HepG2 (cell line): Measurements from ENCODE around the gene EIF4G3. TPM values are rescaled to one million over a fixed set of nuclear protein-coding genes. Genes with fewer than 3 reads are reported as not detected.

ENCODE experiments used
- ATAC-seq: fragments of 200-7000 bp; cut with Tn5 transposase; 3 replicates; pipeline ENCODE4 v1.9.1; 2020; ENCODE audit warnings: mild to moderate bottlenecking, moderate library complexity
- BruUV-seq: library from RNA; stranded (reverse); fragments of 400-500 nt; replicated peaks from 2 replicates; lab custom pipeline; 2021; lab: Mats Ljungman, UMichigan
- CTCF ChIA-PET: fragments of 300-600 bp; formaldehyde crosslinking; extraction: SDS; loops from one replicate; lab custom pipeline; 2021; ENCODE audit warnings: low total read pairs, inconsistent platforms, low intra/inter-chr PET ratio; lab: Yijun Ruan, JAX
- POLR2A ChIA-PET: fragments of 350-600 bp; sonication (Branson Sonifier 250); formaldehyde crosslinking; loops from one replicate; lab custom pipeline; 2020; ENCODE audit warnings: antibody characterized with exemption, inconsistent platforms; lab: Yijun Ruan, JAX
- DNase-seq: peaks from one replicate; pipeline ENCODE4 v3.0.0-alpha.2; 2015; ENCODE audit warnings: low spot score
- FAIRE-seq: peaks from 3 replicates; lab custom pipeline; 2011; peaks lifted over from hg19 to GRCh38; lab: Jason Lieb, UNC
- H2AFZ ChIP-seq: one replicate; pipeline ENCODE4 v1.6.1; 2011; ENCODE audit warnings: low read length, inconsistent platforms
- H3K27ac ChIP-seq: fragments of 300-600 bp; 3 replicates; pipeline ENCODE4 v1.8.0; 2011; ENCODE audit warnings: mixed run types, mild to moderate bottlenecking, mixed read lengths, low read length, inconsistent platforms; ENCODE audit not compliant: insufficient read depth; ENCODE audit errors: extremely low read length
- H3K27me3 ChIP-seq, 2 experiments: fragments of 200-600 bp in 1 of 2; 2 replicates in 1 of 2; 3 replicates in 1 of 2; pipeline versions ENCODE4 v1.6.0 to v1.8.0; 2011; ENCODE audit warnings: low read length in 2 of 2, mild to moderate bottlenecking in 2 of 2, moderate library complexity in 2 of 2, inconsistent platforms in 1 of 2; ENCODE audit not compliant: insufficient read depth in 2 of 2, control insufficient read depth in 1 of 2
- H3K36me3 ChIP-seq, 2 experiments: fragments of 200-600 bp in 1 of 2; replicated peaks in 1 of 2; 2 replicates in 1 of 2; 3 replicates in 1 of 2; pipeline versions ENCODE4 v1.5.1 to v1.8.0; 2011; ENCODE audit warnings: low read length in 2 of 2, inconsistent platforms in 1 of 2; ENCODE audit not compliant: insufficient read depth in 2 of 2, control insufficient read depth in 1 of 2
- H3K4me1 ChIP-seq: 2 replicates; pipeline ENCODE4 v1.5.1; 2012; ENCODE audit warnings: low read length, inconsistent platforms; ENCODE audit not compliant: insufficient read depth
- H3K4me2 ChIP-seq: 2 replicates; pipeline ENCODE4 v1.6.0; 2011; ENCODE audit warnings: low read depth, low read length, inconsistent platforms
- H3K4me3 ChIP-seq, 3 experiments: fragments of 200-600 bp in 1 of 3; sonication (generic), shearing (Covaris generic) in 1 of 3; replicated peaks in 1 of 3; 2 replicates each; pipeline ENCODE4 v1.5.1; 2011 to 2016; ENCODE audit warnings: low read length in 3 of 3, inconsistent platforms in 2 of 3, low read depth in 2 of 3, mild to moderate bottlenecking in 2 of 3, control low read depth in 1 of 3, mixed read lengths in 1 of 3; ENCODE audit not compliant: insufficient read depth in 1 of 3
- H3K79me2 ChIP-seq: one replicate; pipeline ENCODE4 v1.6.1; 2011; ENCODE audit warnings: low read length, inconsistent platforms; ENCODE audit not compliant: insufficient read depth
- H3K9ac ChIP-seq: 2 replicates; pipeline ENCODE4 v1.6.0; 2011; ENCODE audit warnings: mild to moderate bottlenecking, low read depth, low read length, inconsistent platforms; ENCODE audit not compliant: insufficient read depth
- H3K9me3 ChIP-seq: 2 replicates; pipeline ENCODE4 v1.5.1; 2012; ENCODE audit warnings: mild to moderate bottlenecking, low read length
- H4K20me1 ChIP-seq: 2 replicates; pipeline ENCODE4 v1.6.0; 2011; ENCODE audit warnings: inconsistent platforms, mild to moderate bottlenecking, low read length, moderate library complexity; ENCODE audit not compliant: insufficient read depth
- BHLHE40 ChIP-seq: IDR thresholded peaks from 2 replicates; pipeline ENCODE4 v1.6.1; 2011; ENCODE audit warnings: low read length, improper control_type of control experiment
- CBX1 ChIP-seq: IDR thresholded peaks from one replicate; pipeline ENCODE4 v1.6.1; 2016; ENCODE audit warnings: antibody characterized with exemption, low read depth
- ZNF138 ChIP-seq: sonication (generic); formaldehyde crosslinking; IDR thresholded peaks from 2 replicates; pipeline ENCODE4 v1.5.0; 2020; ENCODE audit warnings: mild to moderate bottlenecking, low read depth, missing genetic modification reagents
- ZNF607 ChIP-seq: sonication (generic); formaldehyde crosslinking; IDR thresholded peaks from 2 replicates; pipeline ENCODE4 v1.5.1; 2020; ENCODE audit warnings: missing genetic modification reagents, mild to moderate bottlenecking, borderline replicate concordance
- WGBS: methylation state at CpG from one replicate; pipeline ENCODE4 v1.1.6; 2017; ENCODE audit warnings: low lambda C conversion rate; 5-methylcytosine and 5-hydroxymethylcytosine counted together
- in situ Hi-C: cut with HindIII; loops from 2 replicates; pipeline ENCODE4 v1.10.0; 2017; ENCODE audit warnings: low pct_unique_long_range_greater_than_20kb; ENCODE audit not compliant: extremely low pct_ligation_motif_present
- intact Hi-C: fragments of 100-400 bp; cut with micrococcal nuclease; formaldehyde crosslinking; loops from one replicate; pipeline ENCODE4 v1.10.0; 2022; ENCODE audit not compliant: unreplicated experiment
- polyA plus RNA-seq, 8 experiments: library from polyadenylated mRNA; depleted of rRNA in 3 of 8; stranded (reverse) in 7 of 8; unstranded in 1 of 8; fragments of >200 nt; fragmentation: Illumina TruSeq in 4 of 8; extraction: Trizol in 4 of 8; gene quantifications; 2 replicates each; pipeline versions ENCODE4 v1.2.1 to v1.2.3, GENCODE V29; 2011 to 2016; ENCODE audit warnings: low read depth in 4 of 8, missing spikeins in 1 of 8, mixed read lengths in 1 of 8; ENCODE audit not compliant: insufficient read depth in 1 of 8
- total RNA-seq, 5 experiments: library from RNA; depleted of rRNA; stranded (reverse); fragments of >200 nt; fragmentation: Illumina TruSeq; extraction: Trizol; gene quantifications; 2 replicates each; pipeline ENCODE4 v1.2.3, GENCODE V29; 2016; ENCODE audit warnings: low read depth in 1 of 5
- TF ChIP-seq, protein P1 (sequence below): IDR thresholded peaks from 2 replicates; pipeline ENCODE4 v1.6.1; 2018; ENCODE audit warnings: missing genetic modification reagents, mild to moderate bottlenecking, missing compliant biosample characterization
- TF ChIP-seq, protein P2 (sequence below): sonication (generic); formaldehyde crosslinking; IDR thresholded peaks from 2 replicates; pipeline ENCODE4 v1.5.1; 2020; ENCODE audit warnings: mild to moderate bottlenecking, missing genetic modification reagents, moderate library complexity
- TF ChIP-seq, protein P3 (sequence below): sonication (generic); formaldehyde crosslinking; IDR thresholded peaks from 2 replicates; pipeline ENCODE4 v1.8.1; 2023; ENCODE audit warnings: mild to moderate bottlenecking, missing genetic modification reagents
- TF ChIP-seq, protein P4 (sequence below), 2 experiments: fragments of 450-650 bp in 1 of 2; sonication (generic) in 1 of 2; formaldehyde crosslinking; IDR thresholded peaks; 2 replicates each; pipeline versions ENCODE4 v1.5.0 to v1.8.0; 2020 to 2022; ENCODE audit warnings: mild to moderate bottlenecking in 1 of 2, missing genetic modification reagents in 1 of 2

EIF4G3 gene
- total and polyA plus RNA-seq, 2 of the 13 experiments (the other 11 are each of a cell fraction or from before 2014, with no cell fraction given) = 22.2 to 27.6 TPM

DNA sequence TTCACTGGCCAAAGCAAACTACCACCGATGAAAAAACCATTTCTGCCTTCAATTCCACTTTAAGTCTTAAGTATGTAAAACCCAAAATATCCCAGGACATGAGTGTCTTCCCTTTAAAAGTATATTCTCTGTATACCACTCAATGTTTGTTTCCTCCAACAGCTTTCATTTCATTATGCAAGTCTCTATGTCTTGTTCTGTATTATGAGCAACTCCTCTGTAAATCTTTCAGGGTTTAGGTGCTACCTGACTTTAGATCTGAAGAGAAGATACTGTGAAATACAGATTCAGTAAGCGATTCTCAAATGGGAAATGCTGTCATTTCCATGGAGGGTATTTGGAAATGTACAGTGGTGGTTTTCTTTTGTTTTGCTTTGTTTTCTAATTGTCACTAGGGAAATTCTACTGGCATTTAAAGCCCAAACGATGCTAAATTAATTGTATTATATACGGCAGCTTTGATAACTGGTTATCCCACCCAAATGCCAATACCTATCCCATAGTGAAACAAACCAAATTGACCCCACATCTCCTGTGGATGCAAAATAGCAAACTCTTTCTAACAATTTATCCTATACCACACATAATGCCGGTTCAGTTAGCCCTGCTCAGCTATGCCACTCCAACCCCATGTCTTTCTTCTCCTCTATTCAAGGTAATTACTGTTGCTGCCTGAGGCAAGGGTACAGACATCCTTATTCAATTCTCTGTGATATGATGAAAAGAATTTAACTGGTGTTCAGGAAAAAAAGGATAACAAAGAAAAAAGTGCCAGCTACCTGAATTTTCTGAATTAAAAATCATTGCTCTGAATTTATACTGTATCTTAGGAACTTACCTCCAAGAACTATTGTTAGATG is 182.8 kb downstream of the EIF4G3 start (continued):
- TF ChIP-seq, protein P1, sequence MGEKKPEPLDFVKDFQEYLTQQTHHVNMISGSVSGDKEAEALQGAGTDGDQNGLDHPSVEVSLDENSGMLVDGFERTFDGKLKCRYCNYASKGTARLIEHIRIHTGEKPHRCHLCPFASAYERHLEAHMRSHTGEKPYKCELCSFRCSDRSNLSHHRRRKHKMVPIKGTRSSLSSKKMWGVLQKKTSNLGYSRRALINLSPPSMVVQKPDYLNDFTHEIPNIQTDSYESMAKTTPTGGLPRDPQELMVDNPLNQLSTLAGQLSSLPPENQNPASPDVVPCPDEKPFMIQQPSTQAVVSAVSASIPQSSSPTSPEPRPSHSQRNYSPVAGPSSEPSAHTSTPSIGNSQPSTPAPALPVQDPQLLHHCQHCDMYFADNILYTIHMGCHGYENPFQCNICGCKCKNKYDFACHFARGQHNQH (CRISPR knock-in tag) = no peak
- no peak for TF ChIP-seq CBX1
- TF ChIP-seq ZNF138 (CRISPR knock-in tag) = no peak

DNA sequence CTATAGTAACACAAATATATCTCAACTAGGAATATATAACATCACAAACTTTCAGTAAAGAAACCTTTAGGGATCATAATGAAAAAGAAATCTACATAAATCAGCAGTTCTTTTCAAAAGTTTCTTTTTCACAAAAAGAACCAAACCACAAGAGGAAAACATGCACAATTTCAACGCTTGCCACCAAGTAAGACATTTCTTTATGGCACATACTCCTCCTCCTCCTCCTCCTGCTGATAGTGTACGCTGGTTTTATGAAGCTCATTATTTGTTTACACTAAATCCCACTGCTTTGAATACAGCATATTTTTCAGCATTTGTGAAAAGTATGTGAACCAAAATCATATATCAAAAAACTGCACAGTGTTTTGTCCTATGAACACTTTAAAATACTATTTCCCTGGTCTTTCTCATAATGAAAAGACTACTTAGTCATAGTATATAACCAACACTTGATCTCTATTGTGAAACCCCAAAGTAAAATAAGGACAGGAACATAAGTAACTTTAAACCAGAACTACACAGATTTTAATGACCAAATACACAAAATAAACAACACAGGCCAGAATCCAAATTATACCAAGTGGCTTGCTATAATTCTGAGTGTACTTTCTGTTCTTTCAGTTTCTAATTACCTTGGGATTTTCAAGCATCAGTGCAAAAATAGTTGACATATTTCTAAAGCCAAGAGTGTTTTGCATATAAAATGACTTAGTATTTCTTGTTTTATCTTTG is 184.2 kb downstream of the EIF4G3 start:
- H4K20me1 ChIP-seq = no peaks in the 10 kb centered on the region
- DNase-seq (no peak), FAIRE-seq (no peak), ATAC-seq (no peak)
- H3K9me3 ChIP-seq = no peaks in the 10 kb centered on the region
- no peaks in the 10 kb centered on the region for H3K79me2 ChIP-seq
- no TSS peak for BruUV-seq
- no peaks in the 10 kb centered on the region for H3K4me1 ChIP-seq
- TF ChIP-seq, protein P2, sequence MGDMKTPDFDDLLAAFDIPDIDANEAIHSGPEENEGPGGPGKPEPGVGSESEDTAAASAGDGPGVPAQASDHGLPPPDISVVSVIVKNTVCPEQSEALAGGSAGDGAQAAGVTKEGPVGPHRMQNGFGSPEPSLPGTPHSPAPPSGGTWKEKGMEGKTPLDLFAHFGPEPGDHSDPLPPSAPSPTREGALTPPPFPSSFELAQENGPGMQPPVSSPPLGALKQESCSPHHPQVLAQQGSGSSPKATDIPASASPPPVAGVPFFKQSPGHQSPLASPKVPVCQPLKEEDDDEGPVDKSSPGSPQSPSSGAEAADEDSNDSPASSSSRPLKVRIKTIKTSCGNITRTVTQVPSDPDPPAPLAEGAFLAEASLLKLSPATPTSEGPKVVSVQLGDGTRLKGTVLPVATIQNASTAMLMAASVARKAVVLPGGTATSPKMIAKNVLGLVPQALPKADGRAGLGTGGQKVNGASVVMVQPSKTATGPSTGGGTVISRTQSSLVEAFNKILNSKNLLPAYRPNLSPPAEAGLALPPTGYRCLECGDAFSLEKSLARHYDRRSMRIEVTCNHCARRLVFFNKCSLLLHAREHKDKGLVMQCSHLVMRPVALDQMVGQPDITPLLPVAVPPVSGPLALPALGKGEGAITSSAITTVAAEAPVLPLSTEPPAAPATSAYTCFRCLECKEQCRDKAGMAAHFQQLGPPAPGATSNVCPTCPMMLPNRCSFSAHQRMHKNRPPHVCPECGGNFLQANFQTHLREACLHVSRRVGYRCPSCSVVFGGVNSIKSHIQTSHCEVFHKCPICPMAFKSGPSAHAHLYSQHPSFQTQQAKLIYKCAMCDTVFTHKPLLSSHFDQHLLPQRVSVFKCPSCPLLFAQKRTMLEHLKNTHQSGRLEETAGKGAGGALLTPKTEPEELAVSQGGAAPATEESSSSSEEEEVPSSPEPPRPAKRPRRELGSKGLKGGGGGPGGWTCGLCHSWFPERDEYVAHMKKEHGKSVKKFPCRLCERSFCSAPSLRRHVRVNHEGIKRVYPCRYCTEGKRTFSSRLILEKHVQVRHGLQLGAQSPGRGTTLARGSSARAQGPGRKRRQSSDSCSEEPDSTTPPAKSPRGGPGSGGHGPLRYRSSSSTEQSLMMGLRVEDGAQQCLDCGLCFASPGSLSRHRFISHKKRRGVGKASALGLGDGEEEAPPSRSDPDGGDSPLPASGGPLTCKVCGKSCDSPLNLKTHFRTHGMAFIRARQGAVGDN = no peak
- TF ChIP-seq ZNF607 (no peak), BHLHE40 (no peak)
- TF ChIP-seq, protein P3, sequence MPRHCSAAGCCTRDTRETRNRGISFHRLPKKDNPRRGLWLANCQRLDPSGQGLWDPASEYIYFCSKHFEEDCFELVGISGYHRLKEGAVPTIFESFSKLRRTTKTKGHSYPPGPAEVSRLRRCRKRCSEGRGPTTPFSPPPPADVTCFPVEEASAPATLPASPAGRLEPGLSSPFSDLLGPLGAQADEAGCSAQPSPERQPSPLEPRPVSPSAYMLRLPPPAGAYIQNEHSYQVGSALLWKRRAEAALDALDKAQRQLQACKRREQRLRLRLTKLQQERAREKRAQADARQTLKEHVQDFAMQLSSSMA (CRISPR knock-in tag) = no peak
- TF ChIP-seq, protein P4, sequence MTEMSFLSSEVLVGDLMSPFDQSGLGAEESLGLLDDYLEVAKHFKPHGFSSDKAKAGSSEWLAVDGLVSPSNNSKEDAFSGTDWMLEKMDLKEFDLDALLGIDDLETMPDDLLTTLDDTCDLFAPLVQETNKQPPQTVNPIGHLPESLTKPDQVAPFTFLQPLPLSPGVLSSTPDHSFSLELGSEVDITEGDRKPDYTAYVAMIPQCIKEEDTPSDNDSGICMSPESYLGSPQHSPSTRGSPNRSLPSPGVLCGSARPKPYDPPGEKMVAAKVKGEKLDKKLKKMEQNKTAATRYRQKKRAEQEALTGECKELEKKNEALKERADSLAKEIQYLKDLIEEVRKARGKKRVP (CRISPR knock-in tag; IDR thresholded peaks at IDR 0.05) = no peak
- H3K27me3 ChIP-seq = no peaks in the 10 kb centered on the region; a peak in 1 of 5 replicates
- no peak overlapping the region for H3K9ac ChIP-seq
- in situ Hi-C loops = loop anchor here (25.0 kb wide), 1 partner anchor 195 kb away; the partner anchor contains the start of gene EIF4G3
- no peaks in the 10 kb centered on the region for H3K36me3 ChIP-seq
- H3K4me3 ChIP-seq = no peak overlapping the region
- H3K27ac ChIP-seq = no peak overlapping the region
- CTCF ChIA-PET = no interaction called here
- intact Hi-C loops = no loop called here
- H2AFZ ChIP-seq = no peak overlapping the region
- H3K4me2 ChIP-seq = no peak overlapping the region
- POLR2A ChIA-PET = no interaction called here
- WGBS = 94% methylated on average over 2 of the region's 2 CpGs
